ENCODE results near the gene GLYR1. TPM values are rescaled to one million over a fixed set of nuclear protein-coding genes. Genes with fewer than 3 reads are reported as not detected.
A peak's percentile ranks its signal among the peaks of the same experiment; 100 is the strongest.

Gene GLYR1
- total and polyA plus RNA-seq, 9 of the 15 experiments (the other 6 are each of a cell fraction or from before 2014, with no cell fraction given) = 6.7 to 99.2 (median 60.2) TPM

DNA sequence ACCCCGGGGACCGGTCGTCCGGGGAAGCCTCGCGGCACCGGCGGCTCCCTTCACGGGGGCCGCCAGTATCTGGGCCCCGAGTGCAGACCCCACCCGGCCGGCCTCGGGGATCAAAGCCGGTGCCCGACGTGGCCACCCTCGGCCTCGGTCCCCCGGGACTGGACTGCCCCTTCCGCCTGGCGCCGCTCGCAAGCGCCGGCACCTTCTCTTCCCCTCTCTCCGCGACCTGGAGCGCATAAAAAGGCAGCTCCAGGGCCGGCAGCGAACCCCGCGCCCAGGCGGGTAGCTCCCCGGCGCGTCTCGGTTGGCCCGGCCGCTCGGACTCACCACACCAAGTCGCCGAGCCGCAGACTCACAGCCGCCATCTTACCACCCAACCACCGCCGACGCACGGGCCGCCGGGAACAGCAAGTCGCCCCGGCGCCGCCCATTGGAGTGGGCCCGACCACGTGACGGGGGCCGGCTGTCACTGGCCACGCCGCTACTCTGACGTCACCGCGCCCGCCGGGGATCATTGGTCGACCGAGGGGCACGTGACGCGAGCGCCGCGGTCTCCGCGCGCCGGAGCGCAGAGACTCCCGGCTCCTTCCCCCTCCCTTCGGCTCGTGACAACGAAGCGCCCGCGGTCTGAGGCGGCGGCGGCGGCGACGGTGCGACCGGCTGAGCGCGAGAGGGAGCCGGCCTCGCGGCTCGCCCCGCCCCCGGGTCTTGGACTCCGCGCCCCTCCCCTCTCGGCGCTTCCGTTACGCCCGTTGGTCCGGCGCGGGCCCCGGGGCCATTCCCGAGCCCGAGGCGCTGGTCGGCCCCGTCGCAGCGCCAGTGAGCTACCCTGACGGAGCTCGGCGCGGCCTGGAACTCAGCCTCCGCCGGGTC is at the start of gene GLYR1, which contains the start of gene UBN1 (continued):
- TF ChIP-seq, protein P1, sequence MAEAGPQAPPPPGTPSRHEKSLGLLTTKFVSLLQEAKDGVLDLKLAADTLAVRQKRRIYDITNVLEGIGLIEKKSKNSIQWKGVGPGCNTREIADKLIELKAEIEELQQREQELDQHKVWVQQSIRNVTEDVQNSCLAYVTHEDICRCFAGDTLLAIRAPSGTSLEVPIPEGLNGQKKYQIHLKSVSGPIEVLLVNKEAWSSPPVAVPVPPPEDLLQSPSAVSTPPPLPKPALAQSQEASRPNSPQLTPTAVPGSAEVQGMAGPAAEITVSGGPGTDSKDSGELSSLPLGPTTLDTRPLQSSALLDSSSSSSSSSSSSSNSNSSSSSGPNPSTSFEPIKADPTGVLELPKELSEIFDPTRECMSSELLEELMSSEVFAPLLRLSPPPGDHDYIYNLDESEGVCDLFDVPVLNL (CRISPR knock-in tag; IDR thresholded peaks at IDR 0.05; ENCODE audit: low read depth) = no peak
- TF ChIP-seq SUPT5H (IDR thresholded peaks at IDR 0.05) = peak; percentile 97
- TF ChIP-seq, protein P2, sequence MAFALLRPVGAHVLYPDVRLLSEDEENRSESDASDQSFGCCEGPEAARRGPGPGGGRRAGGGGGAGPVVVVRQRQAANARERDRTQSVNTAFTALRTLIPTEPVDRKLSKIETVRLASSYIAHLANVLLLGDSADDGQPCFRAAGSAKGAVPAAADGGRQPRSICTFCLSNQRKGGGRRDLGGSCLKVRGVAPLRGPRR (CRISPR knock-in tag; IDR thresholded peaks at IDR 0.05) = no peak
- TF ChIP-seq SOX6 (IDR thresholded peaks at IDR 0.05) = no peak
- no peak for TF ChIP-seq NFE2L1 (tag; IDR thresholded peaks at IDR 0.05; ENCODE audit: borderline replicate concordance, low read depth)
- no peak for TF ChIP-seq ZNF197 (CRISPR knock-in tag; IDR thresholded peaks at IDR 0.05; ENCODE audit: low read depth)
- peak; percentile 56 to 70; a peak in 3 of 4 replicates for TF ChIP-seq NONO (IDR thresholded peaks at IDR 0.05; ENCODE audit: low read depth in 2 of 2, low read length in 1 of 2)
- no peak for TF ChIP-seq MIER1 (IDR thresholded peaks at IDR 0.05; ENCODE audit: low read depth)
- TF ChIP-seq, protein P3, sequence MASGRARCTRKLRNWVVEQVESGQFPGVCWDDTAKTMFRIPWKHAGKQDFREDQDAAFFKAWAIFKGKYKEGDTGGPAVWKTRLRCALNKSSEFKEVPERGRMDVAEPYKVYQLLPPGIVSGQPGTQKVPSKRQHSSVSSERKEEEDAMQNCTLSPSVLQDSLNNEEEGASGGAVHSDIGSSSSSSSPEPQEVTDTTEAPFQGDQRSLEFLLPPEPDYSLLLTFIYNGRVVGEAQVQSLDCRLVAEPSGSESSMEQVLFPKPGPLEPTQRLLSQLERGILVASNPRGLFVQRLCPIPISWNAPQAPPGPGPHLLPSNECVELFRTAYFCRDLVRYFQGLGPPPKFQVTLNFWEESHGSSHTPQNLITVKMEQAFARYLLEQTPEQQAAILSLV (tag; IDR thresholded peaks at IDR 0.05) = no peak
- peak; percentile 51 for TF ChIP-seq FOSL1 (tag; conservative IDR thresholded peaks at IDR 0.05)
- no peak for TF ChIP-seq ZNF3 (CRISPR knock-in tag; IDR thresholded peaks at IDR 0.05)
- TF ChIP-seq COPS2 (conservative IDR thresholded peaks at IDR 0.05) = no peak
- TF ChIP-seq U2AF1 (optimal IDR thresholded peaks at IDR 0.05; ENCODE audit: low read depth, low read length) = peak; percentile 57
- TF ChIP-seq ZNF24 (IDR thresholded peaks at IDR 0.05) = no peak
- TF ChIP-seq, protein P4, sequence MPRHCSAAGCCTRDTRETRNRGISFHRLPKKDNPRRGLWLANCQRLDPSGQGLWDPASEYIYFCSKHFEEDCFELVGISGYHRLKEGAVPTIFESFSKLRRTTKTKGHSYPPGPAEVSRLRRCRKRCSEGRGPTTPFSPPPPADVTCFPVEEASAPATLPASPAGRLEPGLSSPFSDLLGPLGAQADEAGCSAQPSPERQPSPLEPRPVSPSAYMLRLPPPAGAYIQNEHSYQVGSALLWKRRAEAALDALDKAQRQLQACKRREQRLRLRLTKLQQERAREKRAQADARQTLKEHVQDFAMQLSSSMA (CRISPR knock-in tag; IDR thresholded peaks at IDR 0.05) = 0 out of 2 replicates have a peak, but pooled peaks have one; percentile 50
- TF ChIP-seq ERF (CRISPR knock-in tag; IDR thresholded peaks at IDR 0.05) = no peak
- no peak for TF ChIP-seq HMG20A (CRISPR knock-in tag; conservative IDR thresholded peaks at IDR 0.05)

Measured in K562 (cell line).